Measurements from ENCODE around the gene DYNLRB1. TPM values are rescaled to one million over a fixed set of nuclear protein-coding genes. Genes with fewer than 3 reads are reported as not detected.
"Not testable (repeated sequence)": the region's sequence is repeated elsewhere in the genome, so short reads cannot be mapped to it uniquely, and the experiment has no call there.

The DYNLRB1 gene
- total RNA-seq, 1 donor from 2014 or later: 247 TPM

DNA sequence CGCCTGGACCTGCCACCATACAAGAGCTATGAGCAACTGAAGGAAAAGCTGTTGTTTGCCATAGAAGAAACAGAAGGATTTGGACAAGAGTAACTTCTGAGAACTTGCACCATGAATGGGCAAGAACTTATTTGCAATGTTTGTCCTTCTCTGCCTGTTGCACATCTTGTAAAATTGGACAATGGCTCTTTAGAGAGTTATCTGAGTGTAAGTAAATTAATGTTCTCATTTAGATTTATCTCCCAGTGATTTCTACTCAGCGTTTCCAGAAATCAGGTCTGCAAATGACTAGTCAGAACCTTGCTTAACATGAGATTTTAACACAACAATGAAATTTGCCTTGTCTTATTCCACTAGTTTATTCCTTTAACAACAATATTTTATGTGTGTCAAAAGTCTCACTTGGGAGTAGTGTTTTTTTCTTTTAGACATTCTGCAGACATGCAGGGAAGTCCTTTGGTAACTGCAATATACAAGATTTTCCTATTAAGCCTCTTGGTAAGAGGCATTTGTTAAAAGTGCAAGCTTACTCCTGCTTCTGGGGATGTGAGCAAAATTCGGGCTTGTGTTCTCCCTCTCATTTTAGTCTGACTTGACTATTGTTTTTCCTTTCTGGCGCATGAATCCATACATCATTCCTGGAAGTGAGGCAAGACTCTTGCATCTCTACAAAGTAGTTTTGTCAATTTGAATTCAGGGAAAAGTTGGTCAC lies 8.4 kb upstream of the DYNLRB1 start:
- intact Hi-C loops (cut with DNase I): no loop called here
- no peak for ATAC-seq
- DNase-seq (ENCODE audit: low spot score): no peak

DNA sequence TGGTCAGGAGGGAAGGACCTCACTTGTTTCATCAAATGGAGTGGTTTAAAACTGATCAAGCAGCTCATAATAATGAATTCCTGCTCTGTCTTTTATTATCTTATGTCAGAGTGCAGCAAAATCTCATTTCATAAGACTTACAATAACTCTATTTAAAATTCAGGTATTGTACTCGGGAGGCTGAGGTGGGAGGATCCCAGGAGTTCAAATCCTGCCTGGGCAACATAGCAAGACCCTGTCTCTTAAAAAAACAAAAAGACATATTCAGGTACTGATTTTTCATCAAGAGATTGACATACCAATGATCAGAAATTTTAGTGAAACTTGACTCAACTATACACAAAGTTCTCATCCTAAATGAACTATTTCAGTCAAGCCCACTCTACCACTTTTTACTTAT lies 5.6 kb upstream of the DYNLRB1 start:
- intact Hi-C loops (cut with DNase I): no loop called here
- ATAC-seq: no peak
- no peak for DNase-seq (ENCODE audit: low spot score)

DNA sequence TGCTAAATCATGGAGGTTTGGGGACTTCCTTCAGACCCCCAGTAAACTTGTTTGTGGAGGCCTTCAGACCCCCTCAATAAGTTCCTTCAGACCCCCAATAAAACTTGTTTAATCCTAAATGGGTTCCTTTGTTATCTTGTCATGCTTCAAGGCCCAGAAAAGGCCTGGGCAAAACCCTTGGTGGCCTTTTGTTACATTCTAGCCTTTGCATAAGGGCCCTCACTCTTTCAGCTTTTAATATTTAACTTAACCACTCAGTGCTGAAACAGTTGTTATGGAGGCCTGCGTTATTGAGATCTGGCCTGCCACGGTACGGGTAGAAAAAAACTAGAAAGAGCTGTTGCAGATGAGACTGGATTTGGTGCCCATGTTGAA lies 4.3 kb upstream of the DYNLRB1 start:
- ATAC-seq (no peak), DNase-seq (ENCODE audit: low spot score) (no peak)
- intact Hi-C loops (cut with DNase I): no loop called here

DNA sequence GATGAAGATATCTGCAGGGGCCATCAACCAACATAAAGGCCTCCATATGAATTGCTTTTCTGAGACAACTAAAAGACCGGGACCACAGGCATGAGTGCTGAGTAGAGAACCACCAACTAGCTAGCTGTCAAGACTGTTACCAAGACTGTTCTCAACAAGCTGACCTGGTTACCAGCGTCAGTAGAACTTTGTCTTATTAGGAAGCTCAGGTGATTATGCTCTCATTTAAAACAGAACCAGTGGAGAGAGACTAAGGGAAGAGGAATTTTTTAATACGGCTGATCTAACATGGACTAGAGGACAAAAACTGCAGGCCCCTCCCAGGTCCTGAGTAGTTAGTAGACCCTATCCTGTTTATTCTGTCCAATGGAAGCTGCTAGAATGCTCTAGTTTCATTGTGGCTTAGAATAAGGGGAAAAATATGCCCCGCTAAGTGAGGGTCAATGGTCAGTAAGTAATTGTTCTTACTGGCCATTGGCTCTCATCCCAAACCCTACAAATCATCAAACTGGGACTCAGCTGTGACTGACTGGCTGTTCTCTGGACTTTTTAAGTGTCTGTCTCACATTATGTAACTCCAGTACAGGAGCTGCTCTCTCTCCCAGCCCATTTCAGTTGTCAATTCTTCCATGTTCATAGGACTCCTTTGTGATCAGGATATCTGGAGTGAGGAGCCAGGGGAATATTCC lies 3.8 kb upstream of the DYNLRB1 start:
- intact Hi-C loops (cut with DNase I): no loop called here
- DNase-seq (ENCODE audit: low spot score) (no peak), ATAC-seq (no peak)

DNA sequence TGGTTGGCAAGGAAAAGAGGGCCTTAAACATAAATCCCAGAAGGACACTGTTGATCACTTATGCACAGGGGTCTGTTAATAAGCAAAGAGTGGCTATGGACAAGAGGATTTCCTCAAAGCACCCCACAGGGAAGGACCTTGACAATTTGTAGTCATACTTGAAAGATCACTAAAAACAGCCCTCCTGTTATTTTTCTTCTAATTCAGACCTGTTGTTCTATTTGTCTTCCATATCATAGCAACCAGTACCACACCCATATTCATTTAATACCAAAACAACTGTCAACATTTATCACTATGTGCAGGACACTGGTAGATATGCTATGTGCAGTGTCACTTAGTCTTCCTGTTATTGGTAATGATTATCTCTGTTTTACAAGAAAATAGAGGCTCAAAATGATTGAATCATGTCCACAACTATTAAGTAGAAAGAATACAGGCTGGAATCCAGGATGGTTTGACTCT lies 3.2 kb upstream of the DYNLRB1 start:
- ATAC-seq (no peak), DNase-seq (ENCODE audit: low spot score) (no peak)
- intact Hi-C loops (cut with DNase I): no loop called here

DNA sequence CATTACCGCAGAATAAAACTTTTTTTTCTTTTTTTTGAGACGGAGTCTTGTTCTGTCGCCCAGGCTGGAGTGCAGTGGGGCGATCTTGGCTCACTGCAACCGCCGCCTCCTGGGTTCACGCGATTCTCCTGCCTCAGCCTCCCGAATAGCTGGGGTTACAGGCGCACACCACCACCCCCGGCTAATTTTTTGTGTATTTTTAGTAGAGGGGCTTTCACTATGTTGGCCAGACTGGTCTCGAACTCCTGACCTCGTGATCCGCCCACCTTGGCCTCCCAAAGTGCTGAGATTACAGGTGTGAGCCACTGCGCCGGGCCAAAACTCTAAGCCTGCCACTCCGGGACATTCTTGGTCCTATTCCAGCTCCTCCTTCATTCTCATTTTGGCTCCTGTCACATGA lies 2.2 kb upstream of the DYNLRB1 start:
- intact Hi-C loops (cut with DNase I); DNase-seq (ENCODE audit: low spot score); ATAC-seq: not testable (repeated sequence)

DNA sequence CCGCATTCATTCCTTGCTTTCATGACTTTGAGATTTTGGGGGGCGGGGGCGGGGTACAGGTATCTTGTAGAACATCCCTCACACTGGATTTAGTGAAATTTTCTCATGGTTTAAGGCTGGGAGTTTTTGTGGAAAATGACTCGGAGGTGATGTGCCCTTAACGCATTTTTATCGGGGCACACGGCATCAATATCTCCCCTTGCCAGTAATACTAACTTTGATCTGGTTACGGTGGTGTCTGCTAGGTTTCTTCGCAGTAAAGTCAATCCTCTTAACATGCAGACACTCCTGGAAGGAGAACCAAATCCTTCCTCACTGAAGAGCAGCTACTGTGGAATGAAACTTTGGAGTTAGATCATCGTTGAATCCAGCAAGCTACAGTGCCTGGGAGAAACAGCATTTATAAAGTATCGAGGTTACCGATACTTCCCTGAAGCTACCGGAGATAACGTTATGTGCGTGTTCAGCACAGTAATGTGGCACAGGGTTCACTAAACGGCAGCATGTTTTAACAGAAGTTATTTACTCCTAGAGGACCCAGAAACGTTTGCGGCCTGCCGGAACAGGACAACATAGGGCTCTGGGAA lies 1.2 kb upstream of the DYNLRB1 start:
- ATAC-seq (no peak), DNase-seq (ENCODE audit: low spot score) (no peak)
- intact Hi-C loops (cut with DNase I): no loop called here

DNA sequence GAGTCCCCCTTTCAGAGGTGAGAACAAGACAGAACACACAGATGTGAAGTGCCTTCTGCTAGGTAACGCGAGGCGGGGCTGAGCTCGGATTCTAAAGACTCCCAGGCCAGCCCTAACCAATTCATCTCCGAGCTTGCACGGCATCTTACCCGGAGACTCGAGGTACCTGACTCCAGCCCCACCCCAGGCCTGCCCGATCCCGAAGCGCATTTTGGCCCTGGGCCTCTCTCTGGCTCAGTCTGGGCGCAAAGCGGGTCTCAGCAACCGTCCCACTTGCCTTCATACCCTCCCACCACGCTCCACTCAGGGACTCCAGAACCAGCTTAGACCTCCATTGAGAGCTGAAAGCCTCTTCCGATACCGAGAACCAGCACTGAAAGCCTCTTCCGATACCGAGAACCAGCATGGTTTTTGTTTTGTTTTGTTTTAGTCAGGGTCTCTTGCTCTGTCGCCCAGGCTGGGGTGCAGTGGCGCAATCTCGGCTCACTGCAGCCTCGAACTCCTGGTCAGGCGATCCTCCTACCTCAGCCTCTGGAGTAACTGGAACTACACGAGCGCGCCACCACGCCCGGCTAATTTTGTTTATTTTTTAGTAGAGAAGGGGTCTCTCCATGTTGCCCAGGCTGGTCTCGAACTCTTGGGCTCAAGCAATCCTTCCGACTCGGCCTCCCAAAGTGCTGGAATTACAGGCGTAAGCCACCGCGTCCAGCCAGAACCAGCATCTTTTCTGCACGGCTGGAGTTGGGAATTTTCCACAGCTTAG lies 557 bp upstream of the DYNLRB1 start:
- DNase-seq (ENCODE audit: low spot score) (no peak), ATAC-seq (peak; percentile 56)
- intact Hi-C loops (cut with DNase I): no loop called here

DNA sequence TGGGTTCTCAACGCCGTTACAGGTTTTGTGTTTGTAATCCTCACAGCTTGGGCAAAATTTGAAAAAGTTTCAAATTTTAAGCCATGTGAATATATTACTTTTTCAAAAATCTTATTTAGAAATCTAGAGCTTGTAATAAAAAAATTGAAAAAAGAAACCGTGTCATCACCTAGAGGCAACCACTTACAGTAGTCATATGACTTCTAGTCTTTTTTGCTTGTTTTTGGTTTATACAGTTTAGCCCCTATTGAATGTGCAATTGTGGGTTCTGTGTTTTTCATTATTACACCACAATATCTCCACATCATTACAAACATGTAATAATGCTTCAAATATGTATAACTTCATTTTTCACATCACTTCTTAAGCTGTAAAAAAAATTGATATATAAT lies 888 bp downstream of the DYNLRB1 start:
- ATAC-seq: no peak
- intact Hi-C loops (cut with DNase I): no loop called here
- DNase-seq (ENCODE audit: low spot score): no peak

DNA sequence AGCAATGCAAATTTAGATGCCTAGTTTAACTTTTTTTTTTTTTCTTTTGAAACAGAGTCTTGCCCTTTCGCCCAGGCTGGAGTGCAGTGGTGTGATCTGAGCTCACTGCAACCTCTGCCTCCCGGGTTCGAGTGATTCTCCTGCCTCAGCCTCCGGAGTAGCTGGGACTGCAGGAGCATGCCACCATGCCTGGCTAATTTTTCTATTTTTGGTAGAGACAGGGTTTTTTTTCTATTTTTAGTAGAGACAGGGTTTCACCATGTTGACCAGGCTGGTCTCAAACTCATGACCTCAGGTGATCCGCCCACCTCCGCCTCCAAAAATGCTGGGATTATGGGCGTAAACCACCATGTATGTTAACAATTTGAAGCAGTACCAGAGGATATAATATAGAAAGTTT lies 2.6 kb downstream of the DYNLRB1 start:
- not testable (repeated sequence) for DNase-seq (ENCODE audit: low spot score)

DNA sequence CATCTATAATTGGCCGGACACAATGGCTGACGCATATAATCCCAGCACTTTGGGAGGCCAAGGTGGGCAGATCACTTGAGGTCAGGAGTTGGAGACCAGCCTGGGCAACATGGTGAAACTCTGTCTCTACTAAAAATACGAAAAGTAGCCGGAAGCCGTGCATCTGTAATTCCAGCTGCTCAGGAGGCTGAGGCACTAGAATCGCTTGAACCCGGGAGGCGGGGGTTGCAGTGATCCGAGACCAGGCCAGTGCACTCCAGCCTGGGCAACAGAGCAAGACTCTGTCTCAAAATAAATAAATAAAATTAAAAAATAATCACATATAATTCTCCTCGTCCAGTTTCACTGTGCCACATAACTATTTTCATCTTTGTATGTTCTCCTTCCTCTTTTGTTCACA lies 3.6 kb downstream of the DYNLRB1 start:
- DNase-seq (ENCODE audit: low spot score); intact Hi-C loops (cut with DNase I); ATAC-seq: not testable (repeated sequence)

More for the DNA sequence above, 2.6 kb downstream of the DYNLRB1 start:
- intact Hi-C loops (cut with DNase I); ATAC-seq: not testable (repeated sequence)

DNA sequence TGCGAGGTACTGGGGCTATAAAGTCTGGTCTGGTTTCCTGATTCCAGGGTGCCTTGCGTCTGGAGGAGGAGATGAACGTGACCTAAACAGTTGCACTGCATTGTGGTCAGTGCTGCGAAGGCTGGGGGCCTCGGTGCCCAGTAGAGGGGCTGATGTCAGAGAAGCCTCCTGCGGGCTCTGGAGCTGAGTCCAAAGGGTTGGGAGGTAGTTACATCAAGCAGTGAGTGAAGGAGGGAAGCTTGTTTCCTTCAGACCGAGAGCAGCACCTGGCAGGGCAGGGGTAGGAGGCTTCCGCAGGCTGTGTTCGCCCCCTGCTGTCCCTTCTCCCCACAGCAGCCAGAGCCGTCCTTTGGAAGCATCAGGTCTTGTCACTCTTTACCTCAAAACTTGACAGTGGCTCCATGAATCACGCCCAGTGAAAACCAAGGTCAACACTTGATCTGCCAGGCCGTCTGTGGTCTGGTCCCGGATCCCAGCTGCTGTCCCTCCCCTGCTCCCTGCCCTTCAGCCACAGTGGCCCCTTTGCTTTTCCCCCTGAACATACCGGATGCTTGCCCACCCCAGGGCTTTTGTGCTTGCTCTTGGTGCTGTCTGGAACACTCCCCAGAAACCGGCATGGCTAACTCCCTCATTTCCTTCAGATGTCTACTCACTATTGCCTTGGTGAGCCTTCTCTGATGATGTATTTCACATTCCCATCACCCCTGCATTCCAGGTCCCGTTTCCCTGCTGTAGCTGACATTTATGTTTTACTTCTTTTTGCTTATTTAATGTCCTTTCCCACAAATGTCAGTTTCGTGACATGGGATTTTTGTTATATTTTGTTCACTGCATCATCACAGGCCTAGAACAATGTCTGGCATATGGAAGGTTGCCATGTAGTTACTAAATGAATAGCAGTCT lies 7.0 kb downstream of the DYNLRB1 start:
- intact Hi-C loops (cut with DNase I): no loop called here
- DNase-seq (ENCODE audit: low spot score) (peak; percentile 59), ATAC-seq (peak; percentile 51)

DNA sequence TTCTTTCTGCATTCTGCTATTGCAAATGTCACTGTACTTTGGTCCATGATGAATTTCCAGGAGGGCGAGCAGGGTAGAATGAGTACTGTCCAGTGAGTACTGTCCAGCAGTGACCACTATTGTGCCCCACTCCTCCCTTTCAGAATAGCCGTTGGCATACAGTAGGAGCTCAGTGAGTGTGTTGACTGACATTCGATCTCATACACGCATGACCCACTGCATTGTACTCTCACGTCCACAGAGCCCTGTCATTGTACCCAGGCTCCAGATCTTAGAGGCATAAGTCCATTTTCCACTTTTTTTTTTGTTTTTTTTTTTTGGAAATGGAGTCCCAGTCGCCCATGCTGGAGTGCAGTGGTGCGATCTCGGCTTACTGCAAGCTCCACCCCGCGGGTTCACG lies 8.2 kb downstream of the DYNLRB1 start:
- intact Hi-C loops (cut with DNase I): no loop called here
- peak; percentile 6 for ATAC-seq
- no peak for DNase-seq (ENCODE audit: low spot score)

DNA sequence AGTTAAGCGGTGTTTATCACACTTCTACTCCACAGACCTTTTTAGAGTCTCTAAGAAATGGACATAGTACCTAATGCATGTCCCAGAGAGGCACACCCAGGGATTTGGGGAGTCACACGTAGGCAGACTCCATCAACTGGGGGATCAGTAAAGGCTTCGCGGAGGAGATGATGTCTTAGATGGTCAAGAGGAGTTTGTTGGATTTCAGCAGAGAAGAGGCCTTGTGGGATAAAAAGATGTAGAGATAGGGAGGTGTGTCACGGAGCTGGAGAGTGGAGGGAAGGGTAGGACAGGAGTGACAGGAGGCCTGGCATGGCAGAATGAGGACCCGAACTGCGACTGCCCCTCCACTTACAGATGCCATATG lies 9.1 kb downstream of the DYNLRB1 start:
- DNase-seq (ENCODE audit: low spot score) (no peak), ATAC-seq (no peak)
- intact Hi-C loops (cut with DNase I): no loop called here

DNA sequence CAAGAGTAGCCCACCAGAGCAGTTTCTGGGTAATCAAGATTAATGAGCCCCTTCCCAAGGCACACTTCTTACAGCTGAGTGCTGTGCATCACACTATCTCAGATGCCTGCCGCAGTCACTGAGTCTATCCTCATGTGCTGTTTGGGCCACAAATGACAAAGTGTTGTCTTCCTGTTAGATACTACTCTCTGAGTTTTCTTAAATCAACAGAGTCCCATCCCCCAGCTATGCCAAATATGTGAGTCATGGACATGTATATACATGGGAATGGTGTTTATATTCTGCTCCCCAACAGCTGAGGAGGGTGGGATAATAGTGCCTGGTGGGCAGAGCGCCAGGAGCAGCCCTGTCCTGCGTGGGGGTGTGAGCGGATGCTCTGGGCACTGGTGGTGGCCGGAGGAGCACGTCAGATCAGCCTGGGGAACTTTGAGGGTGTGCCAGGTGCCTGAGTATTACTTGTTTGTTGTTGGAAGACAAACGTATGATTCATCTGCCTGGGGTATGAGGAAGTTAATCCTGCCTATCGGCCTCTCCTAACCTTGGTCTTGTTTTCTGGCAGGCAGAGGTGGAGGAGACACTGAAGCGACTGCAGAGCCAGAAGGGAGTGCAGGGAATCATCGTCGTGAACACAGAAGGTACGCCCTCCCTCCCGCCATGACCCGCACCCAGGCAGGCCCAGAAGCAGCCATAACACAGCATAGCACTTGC lies 9.6 kb downstream of the DYNLRB1 start:
- peak; percentile 74 for DNase-seq (ENCODE audit: low spot score)
- intact Hi-C loops (cut with DNase I): no loop called here
- ATAC-seq: peak; percentile 81

DNA sequence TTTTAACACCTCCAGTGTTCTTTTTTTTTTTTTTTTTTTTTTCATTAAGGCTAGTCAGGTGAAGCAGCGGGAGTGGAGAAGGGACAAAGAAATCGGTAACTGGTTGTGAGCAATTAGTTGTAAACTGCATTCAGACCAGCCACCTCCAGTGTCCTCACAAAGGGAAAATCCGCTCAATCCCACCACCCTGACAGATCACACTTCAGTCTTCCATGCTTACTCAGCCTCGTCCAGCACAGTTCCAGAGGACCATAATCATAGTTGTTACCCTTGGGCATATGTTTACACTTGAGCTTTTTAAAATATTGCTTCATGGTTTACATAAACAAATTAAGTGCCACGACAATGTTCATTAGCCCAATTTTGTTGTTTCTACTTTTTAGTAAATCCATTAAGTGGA lies 10.2 kb downstream of the DYNLRB1 start:
- intact Hi-C loops (cut with DNase I): no loop called here
- no peak for ATAC-seq
- DNase-seq (ENCODE audit: low spot score): peak; percentile 36

DNA sequence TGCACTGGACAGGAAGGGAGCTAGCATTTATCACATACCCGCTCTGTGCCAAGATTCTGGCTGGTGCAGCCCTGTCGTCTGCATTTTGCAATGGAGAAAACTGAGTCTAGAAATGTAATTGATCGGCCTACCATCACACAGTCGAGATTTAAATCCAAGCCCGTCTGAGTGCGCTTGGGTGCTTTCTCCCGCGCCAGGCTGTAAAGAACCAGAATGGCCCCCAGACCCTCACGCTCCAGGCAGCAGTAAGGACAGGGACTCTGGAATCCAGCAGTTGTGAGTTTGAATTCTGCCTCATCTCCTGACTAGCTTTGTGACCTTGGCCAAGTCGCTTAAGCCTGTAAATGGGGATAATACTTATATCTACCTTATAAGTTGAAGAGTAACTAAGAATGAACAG lies 10.8 kb downstream of the DYNLRB1 start:
- intact Hi-C loops (cut with DNase I): no loop called here
- DNase-seq (ENCODE audit: low spot score) (peak; percentile 21), ATAC-seq (no peak)

DNA sequence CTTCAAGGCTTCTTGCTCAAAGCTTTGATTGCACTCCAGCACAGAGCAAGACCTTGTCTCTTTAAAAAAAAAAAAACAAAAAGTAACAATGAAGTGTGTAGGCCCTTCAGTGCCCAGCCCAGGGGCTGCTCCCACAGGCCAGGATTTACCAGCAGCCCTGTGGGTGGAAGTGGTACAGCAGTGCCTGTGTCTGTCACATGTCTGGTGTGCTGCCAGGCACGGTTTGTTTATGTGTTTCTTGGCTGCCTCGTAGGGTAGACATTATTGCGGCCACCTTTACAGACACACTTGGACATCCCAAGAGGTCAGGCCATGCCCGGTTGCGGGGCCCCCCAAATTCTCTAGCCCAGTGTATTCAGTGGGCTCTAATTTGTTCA lies 12.7 kb downstream of the DYNLRB1 start:
- DNase-seq (ENCODE audit: low spot score): peak; percentile 79
- ATAC-seq: peak; percentile 50
- intact Hi-C loops (cut with DNase I): no loop called here
